ENCODE data around the gene STAM.

STAM gene

DNA sequence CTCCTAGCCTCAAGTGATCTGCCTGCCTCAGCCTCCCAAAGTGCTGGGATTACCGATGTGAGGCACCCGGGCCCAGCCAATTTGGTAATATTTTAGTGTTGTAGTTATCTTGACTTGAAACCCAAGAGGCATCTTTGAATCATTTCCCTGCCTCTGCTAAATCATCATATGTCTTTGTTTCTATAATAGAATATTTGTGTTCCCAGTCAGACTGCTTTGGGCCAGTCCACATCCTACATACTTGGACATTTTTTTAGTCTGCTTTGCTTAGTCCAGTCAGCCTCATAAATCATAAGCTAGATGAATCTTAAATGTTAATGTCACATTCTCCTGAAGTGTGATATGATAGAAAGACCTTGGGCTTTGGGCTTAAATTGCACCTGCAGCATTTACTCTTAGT, 5.9 kb downstream of the STAM start:
- no peaks in the 10 kb centered on the region for H3K36me3 ChIP-seq (ENCODE audit: control insufficient read depth, insufficient read depth, low read length)
- H3K9ac ChIP-seq (ENCODE audit: low read depth, low read length): no peak overlapping the region
- no peaks in the 10 kb centered on the region for H3K27me3 ChIP-seq (ENCODE audit: control insufficient read depth, insufficient read depth, low read length)
- no peak overlapping the region for H3K4me3 ChIP-seq (ENCODE audit: low read depth, low read length)
- peaks cover 4% of the 10 kb centered on the region for H3K4me1 ChIP-seq (ENCODE audit: control insufficient read depth, insufficient read depth, low read length)
- H3K9me3 ChIP-seq (ENCODE audit: control insufficient read depth, insufficient read depth, low read length): peaks cover 4% of the 10 kb centered on the region

DNA sequence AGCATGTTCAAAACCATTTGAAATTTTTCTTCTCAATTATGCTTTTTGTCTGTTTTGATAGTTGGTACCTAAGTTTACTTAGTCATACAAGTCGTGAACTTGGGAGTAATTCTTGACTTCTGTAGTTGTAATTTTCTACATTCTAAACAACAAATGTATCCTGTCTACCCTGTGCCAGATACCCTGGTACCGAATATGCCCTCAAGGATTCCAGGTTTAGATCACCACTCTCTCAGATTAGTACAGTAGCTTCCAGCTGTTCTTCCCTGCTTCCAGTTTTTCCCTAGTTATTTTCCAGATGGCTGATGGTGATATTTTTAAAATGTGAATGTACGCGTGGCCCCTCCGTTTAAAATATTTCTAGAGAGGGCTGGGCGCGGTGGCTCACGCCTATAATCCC, 6.5 kb downstream of the STAM start:
- H3K4me1 ChIP-seq (ENCODE audit: control insufficient read depth, insufficient read depth, low read length): peaks cover 4% of the 10 kb centered on the region
- peaks cover 5% of the 10 kb centered on the region for H3K9me3 ChIP-seq (ENCODE audit: control insufficient read depth, insufficient read depth, low read length)
- H3K27me3 ChIP-seq (ENCODE audit: control insufficient read depth, insufficient read depth, low read length): no peaks in the 10 kb centered on the region
- H3K36me3 ChIP-seq (ENCODE audit: control insufficient read depth, insufficient read depth, low read length): no peaks in the 10 kb centered on the region
- H3K4me3 ChIP-seq (ENCODE audit: low read depth, low read length): no peak overlapping the region
- no peak overlapping the region for H3K9ac ChIP-seq (ENCODE audit: low read depth, low read length)

DNA sequence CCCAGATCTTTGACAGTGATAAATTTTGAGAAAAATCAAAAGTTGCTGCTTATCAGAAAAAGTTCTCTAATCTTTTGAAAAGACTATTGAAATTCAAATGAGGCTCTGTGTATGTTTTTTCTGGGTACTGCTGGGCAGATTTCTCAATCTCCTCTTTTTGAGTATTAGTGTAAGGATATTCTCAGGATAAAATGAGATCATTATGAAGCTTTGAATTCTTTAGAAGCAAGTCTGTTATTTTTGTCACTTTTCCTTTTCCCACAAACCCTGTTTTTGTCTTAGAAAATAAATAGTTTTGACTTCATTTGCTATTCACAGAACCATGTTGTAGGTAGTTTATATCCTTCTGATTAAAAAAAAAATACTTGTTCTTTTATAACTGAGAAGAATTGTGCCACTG, 7.9 kb downstream of the STAM start:
- Histone ChIP-seq H3K36me3 (ENCODE audit: control insufficient read depth, insufficient read depth, low read length) (no peaks in the 10 kb centered on the region), H3K4me3 (ENCODE audit: low read depth, low read length) (no peak overlapping the region), H3K9me3 (ENCODE audit: control insufficient read depth, insufficient read depth, low read length) (peaks cover 7% of the 10 kb centered on the region), H3K27me3 (ENCODE audit: control insufficient read depth, insufficient read depth, low read length) (no peaks in the 10 kb centered on the region), H3K9ac (ENCODE audit: low read depth, low read length) (no peak overlapping the region), H3K4me1 (ENCODE audit: control insufficient read depth, insufficient read depth, low read length) (peaks cover 4% of the 10 kb centered on the region)

DNA sequence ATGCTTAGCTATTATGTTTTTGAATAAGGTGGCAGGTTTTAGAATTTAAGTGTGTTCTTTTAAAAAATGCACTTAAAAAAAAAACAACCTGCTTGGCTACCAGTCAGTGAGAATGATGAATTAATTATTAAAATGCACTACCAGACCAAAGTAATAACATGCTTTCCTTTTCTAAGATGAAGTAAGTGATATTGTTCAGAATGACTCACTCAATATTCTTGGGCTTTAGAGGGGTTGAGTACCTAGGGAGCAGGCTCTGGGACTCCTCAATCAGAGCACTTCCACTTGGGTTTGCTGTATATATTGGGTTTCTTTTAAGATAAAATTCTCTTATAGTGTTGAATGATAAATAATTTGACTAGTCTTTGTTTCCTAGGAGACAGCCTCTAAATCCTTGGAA, 8.6 kb downstream of the STAM start:
- Histone ChIP-seq H3K36me3 (ENCODE audit: control insufficient read depth, insufficient read depth, low read length) (no peaks in the 10 kb centered on the region), H3K9ac (ENCODE audit: low read depth, low read length) (no peak overlapping the region), H3K4me3 (ENCODE audit: low read depth, low read length) (no peak overlapping the region), H3K27me3 (ENCODE audit: control insufficient read depth, insufficient read depth, low read length) (no peaks in the 10 kb centered on the region), H3K4me1 (ENCODE audit: control insufficient read depth, insufficient read depth, low read length) (peaks cover 4% of the 10 kb centered on the region), H3K9me3 (ENCODE audit: control insufficient read depth, insufficient read depth, low read length) (peaks cover 7% of the 10 kb centered on the region)

DNA sequence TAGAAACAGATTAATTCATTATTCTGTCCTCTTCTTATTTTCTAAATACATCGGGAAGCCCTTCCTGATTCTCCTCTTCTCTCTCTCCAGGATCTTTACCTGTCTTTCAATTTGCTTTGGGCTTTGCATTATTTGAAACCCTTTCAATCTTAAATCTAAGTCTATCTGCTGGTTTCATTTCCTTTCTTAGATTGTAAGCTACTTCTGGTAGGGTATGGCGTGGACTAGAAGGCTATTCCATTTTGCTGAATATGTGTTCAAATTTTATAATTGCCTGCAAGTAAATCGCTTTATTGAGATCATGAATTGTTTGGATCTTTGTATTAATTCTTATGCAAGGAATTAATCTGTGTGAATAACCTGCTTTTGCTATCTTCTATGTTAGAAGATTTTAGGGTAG, 11.1 kb downstream of the STAM start:
- Histone ChIP-seq H3K9me3 (ENCODE audit: control insufficient read depth, insufficient read depth, low read length) (peaks cover 7% of the 10 kb centered on the region), H3K36me3 (ENCODE audit: control insufficient read depth, insufficient read depth, low read length) (no peaks in the 10 kb centered on the region), H3K4me1 (ENCODE audit: control insufficient read depth, insufficient read depth, low read length) (peaks cover 4% of the 10 kb centered on the region), H3K27me3 (ENCODE audit: control insufficient read depth, insufficient read depth, low read length) (no peaks in the 10 kb centered on the region), H3K9ac (ENCODE audit: low read depth, low read length) (no peak overlapping the region), H3K4me3 (ENCODE audit: low read depth, low read length) (no peak overlapping the region)

DNA sequence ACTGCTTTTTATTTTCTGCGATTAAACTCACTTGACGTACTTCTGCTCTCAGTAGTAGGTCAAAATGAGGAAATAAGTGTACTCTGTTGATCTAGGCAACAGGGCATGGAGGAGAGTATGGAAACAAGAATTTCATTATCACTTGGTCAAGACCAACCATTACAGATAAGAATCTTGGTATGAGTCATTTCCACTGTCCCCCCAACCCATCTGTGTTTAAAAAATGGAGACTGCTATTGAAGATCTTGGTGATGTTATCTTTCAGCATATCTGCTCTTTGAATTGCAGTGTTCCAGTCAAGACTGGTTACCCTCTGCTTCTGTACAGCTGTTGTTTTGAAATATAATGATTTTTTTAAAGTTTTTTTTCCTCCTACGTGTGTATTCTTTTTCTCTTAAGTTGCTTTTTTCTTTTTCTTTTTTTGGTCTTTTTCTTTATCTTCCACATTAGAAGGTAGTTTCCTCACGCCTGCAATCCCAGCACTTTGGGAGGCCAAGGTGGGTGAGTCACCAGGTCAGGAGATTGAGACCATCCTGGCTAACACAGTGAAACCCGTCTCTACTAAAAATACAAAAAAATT, 11.7 kb downstream of the STAM start:
- no peaks in the 10 kb centered on the region for H3K36me3 ChIP-seq (ENCODE audit: control insufficient read depth, insufficient read depth, low read length)
- H3K4me3 ChIP-seq (ENCODE audit: low read depth, low read length): no peak overlapping the region
- H3K4me1 ChIP-seq (ENCODE audit: control insufficient read depth, insufficient read depth, low read length): no peaks in the 10 kb centered on the region
- peaks cover 7% of the 10 kb centered on the region for H3K9me3 ChIP-seq (ENCODE audit: control insufficient read depth, insufficient read depth, low read length)
- H3K27me3 ChIP-seq (ENCODE audit: control insufficient read depth, insufficient read depth, low read length): no peaks in the 10 kb centered on the region
- H3K9ac ChIP-seq (ENCODE audit: low read depth, low read length): no peak overlapping the region

DNA sequence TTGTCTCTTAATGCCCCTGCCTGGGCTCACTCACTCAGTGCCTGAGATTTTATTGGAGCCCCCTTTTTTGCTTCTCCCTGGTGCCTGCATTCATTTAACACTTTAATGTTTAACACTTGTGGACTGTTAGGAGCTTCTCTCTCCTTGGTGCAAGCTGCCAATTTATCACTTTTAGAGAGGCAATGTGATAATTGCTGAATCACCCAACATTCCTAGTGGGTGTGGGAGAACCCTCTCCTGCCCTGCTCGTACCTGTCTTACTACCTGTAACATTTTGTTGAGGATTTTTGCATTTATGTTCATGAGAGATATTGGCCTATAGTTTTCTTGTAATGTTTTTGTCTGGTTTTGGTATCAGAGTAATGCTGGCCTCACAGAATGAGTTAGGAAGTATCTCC, 13.2 kb downstream of the STAM start:
- Histone ChIP-seq H3K9me3 (ENCODE audit: control insufficient read depth, insufficient read depth, low read length) (peaks cover 7% of the 10 kb centered on the region), H3K27me3 (ENCODE audit: control insufficient read depth, insufficient read depth, low read length) (no peaks in the 10 kb centered on the region), H3K4me1 (ENCODE audit: control insufficient read depth, insufficient read depth, low read length) (no peaks in the 10 kb centered on the region), H3K9ac (ENCODE audit: low read depth, low read length) (no peak overlapping the region), H3K36me3 (ENCODE audit: control insufficient read depth, insufficient read depth, low read length) (no peaks in the 10 kb centered on the region), H3K4me3 (ENCODE audit: low read depth, low read length) (no peak overlapping the region)

DNA sequence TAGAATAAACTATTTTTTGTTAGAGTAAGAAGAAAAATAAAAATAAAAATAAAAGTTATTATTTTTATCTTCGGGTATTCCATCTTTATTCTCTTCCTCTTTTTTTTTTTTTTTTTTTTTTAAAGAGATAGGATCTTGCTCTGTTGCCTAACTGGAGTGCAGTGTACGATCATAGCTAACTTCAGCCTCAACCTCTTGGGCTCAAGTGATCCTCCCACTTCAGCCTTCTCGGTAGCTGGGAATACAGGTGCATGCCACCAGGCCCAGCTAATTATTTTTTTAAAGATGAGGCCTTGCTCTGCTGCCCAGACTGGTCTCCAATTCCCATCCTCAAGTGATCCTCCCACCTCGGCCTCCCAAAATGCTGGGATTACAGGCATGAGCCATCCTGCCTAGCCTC, 15.4 kb downstream of the STAM start:
- no peaks in the 10 kb centered on the region for H3K36me3 ChIP-seq (ENCODE audit: control insufficient read depth, insufficient read depth, low read length)
- no peaks in the 10 kb centered on the region for H3K4me1 ChIP-seq (ENCODE audit: control insufficient read depth, insufficient read depth, low read length)
- H3K9ac ChIP-seq (ENCODE audit: low read depth, low read length): no peak overlapping the region
- H3K9me3 ChIP-seq (ENCODE audit: control insufficient read depth, insufficient read depth, low read length): peaks cover 3% of the 10 kb centered on the region
- H3K27me3 ChIP-seq (ENCODE audit: control insufficient read depth, insufficient read depth, low read length): no peaks in the 10 kb centered on the region
- H3K4me3 ChIP-seq (ENCODE audit: low read depth, low read length): no peak overlapping the region

DNA sequence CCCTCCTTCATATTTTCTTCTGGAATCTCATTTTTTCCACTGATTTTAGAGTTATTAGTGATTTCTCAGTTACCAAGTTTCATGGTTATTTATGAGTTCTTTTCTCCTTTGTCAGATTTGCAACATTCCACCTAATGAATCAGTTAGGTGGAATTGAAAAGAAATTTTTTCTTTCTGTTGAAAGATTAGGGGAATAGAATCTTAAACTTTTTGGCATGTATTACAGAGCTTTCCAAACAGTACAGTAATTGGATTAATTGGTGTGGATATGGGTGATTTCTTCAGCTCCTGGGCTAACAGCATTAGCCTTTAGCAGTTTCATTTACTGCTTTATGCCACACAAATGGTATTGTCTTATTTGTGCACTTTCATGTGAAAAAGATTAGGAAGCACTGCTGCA, 17.0 kb downstream of the STAM start:
- Histone ChIP-seq H3K4me3 (ENCODE audit: low read depth, low read length) (no peak overlapping the region), H3K9ac (ENCODE audit: low read depth, low read length) (no peak overlapping the region), H3K9me3 (ENCODE audit: control insufficient read depth, insufficient read depth, low read length) (no peaks in the 10 kb centered on the region), H3K36me3 (ENCODE audit: control insufficient read depth, insufficient read depth, low read length) (no peaks in the 10 kb centered on the region), H3K27me3 (ENCODE audit: control insufficient read depth, insufficient read depth, low read length) (no peaks in the 10 kb centered on the region), H3K4me1 (ENCODE audit: control insufficient read depth, insufficient read depth, low read length) (no peaks in the 10 kb centered on the region)

DNA sequence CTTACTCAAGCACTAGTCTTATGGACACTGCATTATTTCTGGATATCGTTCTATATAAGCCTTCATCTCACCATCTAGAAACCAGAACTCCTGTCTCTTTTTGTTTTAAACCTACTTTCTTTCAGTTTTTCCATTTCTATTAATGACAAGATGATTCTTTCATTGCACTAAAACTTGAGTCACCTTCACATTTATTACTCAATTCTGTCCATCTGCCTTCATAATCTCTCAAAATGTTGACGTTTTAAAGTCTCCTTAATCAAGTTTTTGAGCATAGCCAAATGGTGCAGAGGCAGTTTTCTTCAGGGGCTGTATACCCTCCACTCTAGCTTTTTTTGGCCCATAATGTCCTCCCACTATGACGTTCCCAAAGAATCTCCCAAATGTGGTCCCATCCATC, 17.6 kb downstream of the STAM start:
- Histone ChIP-seq H3K4me1 (ENCODE audit: control insufficient read depth, insufficient read depth, low read length) (no peaks in the 10 kb centered on the region), H3K9me3 (ENCODE audit: control insufficient read depth, insufficient read depth, low read length) (no peaks in the 10 kb centered on the region), H3K27me3 (ENCODE audit: control insufficient read depth, insufficient read depth, low read length) (no peaks in the 10 kb centered on the region), H3K4me3 (ENCODE audit: low read depth, low read length) (no peak overlapping the region), H3K9ac (ENCODE audit: low read depth, low read length) (no peak overlapping the region), H3K36me3 (ENCODE audit: control insufficient read depth, insufficient read depth, low read length) (no peaks in the 10 kb centered on the region)

DNA sequence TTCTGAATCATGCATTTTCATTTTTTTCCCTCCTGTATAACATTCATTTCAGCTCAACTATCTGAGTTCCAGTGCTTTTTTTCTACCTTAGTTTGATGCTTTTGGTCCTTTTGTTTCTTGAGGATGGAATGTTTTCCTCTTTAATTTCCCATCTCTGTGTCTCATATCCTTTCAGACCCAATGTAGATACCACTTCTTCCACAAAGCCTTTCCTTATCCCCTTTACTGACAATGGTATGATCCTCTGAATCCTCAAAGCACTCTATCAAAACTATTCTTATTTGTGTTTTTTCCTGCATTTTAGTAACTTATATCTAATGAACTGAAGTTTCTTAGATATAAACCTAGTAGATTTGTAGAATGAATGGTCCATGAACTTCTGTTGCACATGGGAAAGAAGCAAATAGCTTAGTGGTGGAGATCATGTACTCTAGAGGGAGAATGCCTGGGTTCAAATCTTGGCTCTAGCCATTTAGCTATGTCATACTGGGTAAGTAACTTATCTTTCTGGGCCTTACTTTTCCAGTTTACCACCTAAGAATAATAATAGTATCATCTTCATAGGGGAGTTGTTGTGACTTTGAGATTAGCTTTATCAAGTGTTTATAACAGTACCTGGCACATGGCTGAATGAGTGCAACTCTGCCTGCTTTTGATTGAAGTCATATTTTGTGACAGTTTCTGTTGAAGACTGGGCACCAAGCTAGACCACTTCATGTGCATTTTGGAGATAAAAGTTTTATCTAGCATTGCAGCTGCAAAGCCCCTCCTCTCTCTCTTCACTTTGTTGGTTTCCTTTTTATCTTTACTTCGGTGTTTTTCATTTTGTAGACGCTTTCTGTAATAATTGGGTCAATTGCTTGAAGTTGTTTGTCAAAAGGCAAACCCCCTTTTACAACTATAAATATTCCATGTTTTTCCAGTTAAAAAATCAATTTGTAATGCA, 18.5 kb downstream of the STAM start:
- no peaks in the 10 kb centered on the region for H3K27me3 ChIP-seq (ENCODE audit: control insufficient read depth, insufficient read depth, low read length)
- no peak overlapping the region for H3K4me3 ChIP-seq (ENCODE audit: low read depth, low read length)
- no peaks in the 10 kb centered on the region for H3K4me1 ChIP-seq (ENCODE audit: control insufficient read depth, insufficient read depth, low read length)
- H3K9ac ChIP-seq (ENCODE audit: low read depth, low read length): no peak overlapping the region
- H3K9me3 ChIP-seq (ENCODE audit: control insufficient read depth, insufficient read depth, low read length): no peaks in the 10 kb centered on the region
- H3K36me3 ChIP-seq (ENCODE audit: control insufficient read depth, insufficient read depth, low read length): no peaks in the 10 kb centered on the region

DNA sequence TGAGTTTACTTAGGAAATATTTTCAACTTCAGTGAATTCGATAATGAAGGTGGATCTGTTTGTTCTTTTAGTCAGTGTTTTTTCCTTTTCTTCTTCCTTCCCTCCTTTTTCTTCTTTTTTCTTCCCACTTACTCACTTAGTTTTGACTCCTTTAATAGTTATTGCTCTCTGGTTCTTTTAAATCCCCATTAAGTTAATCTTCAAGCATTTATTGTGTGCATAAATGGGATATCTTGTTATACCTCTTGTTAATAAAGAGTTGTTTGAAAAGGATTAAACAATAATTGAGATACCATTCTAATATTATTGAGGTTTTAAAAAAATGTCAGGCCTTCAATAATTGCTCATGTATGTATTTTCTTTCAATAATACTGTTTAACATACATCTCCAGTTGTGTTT, 19.5 kb downstream of the STAM start:
- H3K27me3 ChIP-seq (ENCODE audit: control insufficient read depth, insufficient read depth, low read length): no peaks in the 10 kb centered on the region

More for the DNA sequence above, 19.5 kb downstream of the STAM start:
- Histone ChIP-seq H3K4me3 (ENCODE audit: low read depth, low read length) (no peak overlapping the region), H3K9me3 (ENCODE audit: control insufficient read depth, insufficient read depth, low read length) (no peaks in the 10 kb centered on the region), H3K9ac (ENCODE audit: low read depth, low read length) (no peak overlapping the region), H3K4me1 (ENCODE audit: control insufficient read depth, insufficient read depth, low read length) (no peaks in the 10 kb centered on the region), H3K36me3 (ENCODE audit: control insufficient read depth, insufficient read depth, low read length) (no peaks in the 10 kb centered on the region)
